Mesothelial cell of epicardium (in vitro differentiated cells): ENCODE data around the gene JUP. TPM values are rescaled to one million over a fixed set of nuclear protein-coding genes. Genes with fewer than 3 reads are reported as not detected.

Source experiments
- DNase-seq, 2 experiments: peaks; one replicate each; pipeline ENCODE4 v3.0.0; 2021; ENCODE audit warnings: low spot score in 2 of 2; ENCODE audit not compliant: unreplicated experiment in 2 of 2
- H3K27ac Mint-ChIP-seq: 2 replicates; pipeline ENCODE4 v1.8.0; 2021; ENCODE audit warnings: mixed read lengths
- H3K27me3 Mint-ChIP-seq: 2 replicates; pipeline ENCODE4 v1.8.0; 2021; ENCODE audit warnings: low read depth, mixed read lengths
- H3K36me3 Mint-ChIP-seq: 2 replicates; pipeline ENCODE4 v1.8.0; 2021; ENCODE audit warnings: mixed read lengths
- H3K4me1 Mint-ChIP-seq: 2 replicates; pipeline ENCODE4 v1.8.0; 2021; ENCODE audit warnings: mixed read lengths
- H3K4me3 Mint-ChIP-seq: 2 replicates; pipeline ENCODE4 v1.8.0; 2021; ENCODE audit warnings: mild to moderate bottlenecking, moderate library complexity, mixed read lengths
- H3K9me3 Mint-ChIP-seq: 2 replicates; pipeline ENCODE4 v1.8.0; 2021; ENCODE audit warnings: mixed read lengths
- CTCF ChIP-seq: fragments of 200-600 bp; sonication (generic); IDR thresholded peaks from one replicate; pipeline ENCODE4 v1.5.0; 2021; ENCODE audit warnings: antibody characterized with exemption; ENCODE audit not compliant: unreplicated experiment
- total RNA-seq: library from RNA; stranded (reverse); gene quantifications from 3 replicates; pipeline ENCODE4 v1.2.1, GENCODE V29; 2021

The JUP gene
- total RNA-seq, 1 donor from 2014 or later, result 205 TPM

- H3K4me1 Mint-ChIP-seq, result peaks cover 6% of the 10 kb centered on the region
- H3K27ac Mint-ChIP-seq, result no peak overlapping the region
- DNase-seq, result no peak
- no peaks in the 10 kb centered on the region for H3K27me3 Mint-ChIP-seq
- no peak for TF ChIP-seq CTCF
- no peaks in the 10 kb centered on the region for H3K36me3 Mint-ChIP-seq
- no peaks in the 10 kb centered on the region for H3K9me3 Mint-ChIP-seq
- H3K4me3 Mint-ChIP-seq, result no peak overlapping the region
Measured at GRCh38 chr17:41705271-41705991, 81.1 kb downstream of the JUP start.

Other genes with a start within 250 kb of the JUP start
- not detected in 3 replicates for gene KRT9, start 214.7 kb downstream of the JUP start, total RNA-seq
- 0.45 TPM in 1 of 3 replicates, not detected in the others for gene KRT14, start 199.8 kb downstream of the JUP start, total RNA-seq
- 0.40 to 0.79 TPM (median 0.40 TPM) in 3 replicates for gene KRT16, start 173.9 kb downstream of the JUP start, total RNA-seq
- 221 to 238 TPM (median 232 TPM) in 3 replicates for gene KRT17, start 162.1 kb downstream of the JUP start, total RNA-seq
- gene EIF1, start 97.8 kb downstream of the JUP start, total RNA-seq, result 600 to 610 TPM (median 606 TPM) in 3 replicates
- not detected in 3 replicates for gene GAST, start 74.4 kb downstream of the JUP start, total RNA-seq
- 0.44 to 0.66 TPM (median 0.45 TPM) in 3 replicates for gene HAP1, start 52.1 kb downstream of the JUP start, total RNA-seq
- gene P3H4, start 25.2 kb upstream of the JUP start, total RNA-seq, result 61.0 to 62.0 TPM (median 62.0 TPM) in 3 replicates
- gene FKBP10, start 26.3 kb upstream of the JUP start, total RNA-seq, result 369 to 401 TPM (median 371 TPM) in 3 replicates
- 68.5 to 75.5 TPM (median 69.6 TPM) in 3 replicates for gene NT5C3B, start 49.5 kb upstream of the JUP start, total RNA-seq
- 0.16 to 0.27 TPM in 2 of 3 replicates, not detected in the other for gene KLHL10, start 51.1 kb upstream of the JUP start, total RNA-seq
- 21.4 to 22.1 TPM (median 21.9 TPM) in 3 replicates for gene KLHL11, start 78.7 kb upstream of the JUP start, total RNA-seq
- gene ACLY, start 132.2 kb upstream of the JUP start, total RNA-seq, result 126 to 133 TPM (median 130 TPM) in 3 replicates
- gene ODAD4, start 143.9 kb upstream of the JUP start, total RNA-seq, result 1.3 to 2.1 TPM (median 1.7 TPM) in 3 replicates
- gene CNP, start 180.1 kb upstream of the JUP start, total RNA-seq, result 67.6 to 70.2 TPM (median 68.1 TPM) in 3 replicates
- gene DNAJC7, start 230.7 kb upstream of the JUP start, total RNA-seq, result 97.2 to 103 TPM (median 97.7 TPM) in 3 replicates
- gene NKIRAS2, start 233.4 kb upstream of the JUP start, total RNA-seq, result 47.2 to 49.6 TPM (median 48.1 TPM) in 3 replicates